ENCODE data around the gene HUWE1. TPM values are rescaled to one million over a fixed set of nuclear protein-coding genes. Genes with fewer than 3 reads are reported as not detected.

HUWE1 gene
- total and polyA plus RNA-seq, 2 of the 13 experiments (the other 11 are each of a cell fraction or from before 2014, with no cell fraction given): 63.2 to 68.1 TPM

DNA sequence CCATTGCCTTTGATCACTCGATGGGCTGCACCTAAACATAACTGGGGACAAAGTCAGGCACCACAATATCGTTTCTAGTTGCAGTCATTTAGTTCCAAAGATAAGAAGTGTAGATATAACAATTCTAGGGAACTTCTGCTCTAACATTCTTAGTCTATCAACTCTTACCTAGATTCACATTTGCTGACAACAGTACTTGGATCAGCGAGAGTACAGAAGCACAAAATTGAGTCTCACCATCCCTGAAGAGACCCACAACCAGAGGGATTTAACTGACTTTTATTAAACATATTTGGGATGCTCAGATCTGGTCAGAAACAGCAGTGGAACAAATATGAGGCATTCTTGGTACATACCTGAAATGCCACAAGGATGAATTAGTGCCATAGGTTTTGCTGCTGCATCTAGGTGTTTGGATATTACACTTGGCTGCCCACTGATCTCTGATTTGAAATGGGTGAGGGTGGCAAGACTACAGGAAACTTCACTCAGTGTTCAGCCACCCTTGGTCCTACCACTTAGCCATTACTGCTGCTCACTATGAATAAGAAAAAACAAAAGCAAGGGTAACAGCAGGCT, 28.9 kb upstream of the HUWE1 start (continued):
- TF ChIP-seq, protein P1, sequence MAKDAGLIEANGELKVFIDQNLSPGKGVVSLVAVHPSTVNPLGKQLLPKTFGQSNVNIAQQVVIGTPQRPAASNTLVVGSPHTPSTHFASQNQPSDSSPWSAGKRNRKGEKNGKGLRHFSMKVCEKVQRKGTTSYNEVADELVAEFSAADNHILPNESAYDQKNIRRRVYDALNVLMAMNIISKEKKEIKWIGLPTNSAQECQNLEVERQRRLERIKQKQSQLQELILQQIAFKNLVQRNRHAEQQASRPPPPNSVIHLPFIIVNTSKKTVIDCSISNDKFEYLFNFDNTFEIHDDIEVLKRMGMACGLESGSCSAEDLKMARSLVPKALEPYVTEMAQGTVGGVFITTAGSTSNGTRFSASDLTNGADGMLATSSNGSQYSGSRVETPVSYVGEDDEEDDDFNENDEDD (CRISPR knock-in tag; IDR thresholded peaks at IDR 0.05; ENCODE audit: borderline replicate concordance): no peak
- TF ChIP-seq ZNF446 (CRISPR knock-in tag; IDR thresholded peaks at IDR 0.05) (no peak), ZNF678 (CRISPR knock-in tag; IDR thresholded peaks at IDR 0.05) (no peak), PLRG1 (conservative IDR thresholded peaks at IDR 0.05) (no peak), KDM4B (CRISPR knock-in tag; IDR thresholded peaks at IDR 0.05) (no peak)
- TF ChIP-seq, protein P2, sequence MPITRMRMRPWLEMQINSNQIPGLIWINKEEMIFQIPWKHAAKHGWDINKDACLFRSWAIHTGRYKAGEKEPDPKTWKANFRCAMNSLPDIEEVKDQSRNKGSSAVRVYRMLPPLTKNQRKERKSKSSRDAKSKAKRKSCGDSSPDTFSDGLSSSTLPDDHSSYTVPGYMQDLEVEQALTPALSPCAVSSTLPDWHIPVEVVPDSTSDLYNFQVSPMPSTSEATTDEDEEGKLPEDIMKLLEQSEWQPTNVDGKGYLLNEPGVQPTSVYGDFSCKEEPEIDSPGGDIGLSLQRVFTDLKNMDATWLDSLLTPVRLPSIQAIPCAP (CRISPR knock-in tag; IDR thresholded peaks at IDR 0.05; ENCODE audit: low read depth): no peak
- TF ChIP-seq, protein P3, sequence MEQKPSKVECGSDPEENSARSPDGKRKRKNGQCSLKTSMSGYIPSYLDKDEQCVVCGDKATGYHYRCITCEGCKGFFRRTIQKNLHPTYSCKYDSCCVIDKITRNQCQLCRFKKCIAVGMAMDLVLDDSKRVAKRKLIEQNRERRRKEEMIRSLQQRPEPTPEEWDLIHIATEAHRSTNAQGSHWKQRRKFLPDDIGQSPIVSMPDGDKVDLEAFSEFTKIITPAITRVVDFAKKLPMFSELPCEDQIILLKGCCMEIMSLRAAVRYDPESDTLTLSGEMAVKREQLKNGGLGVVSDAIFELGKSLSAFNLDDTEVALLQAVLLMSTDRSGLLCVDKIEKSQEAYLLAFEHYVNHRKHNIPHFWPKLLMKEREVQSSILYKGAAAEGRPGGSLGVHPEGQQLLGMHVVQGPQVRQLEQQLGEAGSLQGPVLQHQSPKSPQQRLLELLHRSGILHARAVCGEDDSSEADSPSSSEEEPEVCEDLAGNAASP (CRISPR knock-in tag; IDR thresholded peaks at IDR 0.05; ENCODE audit: borderline replicate concordance): no peak

DNA sequence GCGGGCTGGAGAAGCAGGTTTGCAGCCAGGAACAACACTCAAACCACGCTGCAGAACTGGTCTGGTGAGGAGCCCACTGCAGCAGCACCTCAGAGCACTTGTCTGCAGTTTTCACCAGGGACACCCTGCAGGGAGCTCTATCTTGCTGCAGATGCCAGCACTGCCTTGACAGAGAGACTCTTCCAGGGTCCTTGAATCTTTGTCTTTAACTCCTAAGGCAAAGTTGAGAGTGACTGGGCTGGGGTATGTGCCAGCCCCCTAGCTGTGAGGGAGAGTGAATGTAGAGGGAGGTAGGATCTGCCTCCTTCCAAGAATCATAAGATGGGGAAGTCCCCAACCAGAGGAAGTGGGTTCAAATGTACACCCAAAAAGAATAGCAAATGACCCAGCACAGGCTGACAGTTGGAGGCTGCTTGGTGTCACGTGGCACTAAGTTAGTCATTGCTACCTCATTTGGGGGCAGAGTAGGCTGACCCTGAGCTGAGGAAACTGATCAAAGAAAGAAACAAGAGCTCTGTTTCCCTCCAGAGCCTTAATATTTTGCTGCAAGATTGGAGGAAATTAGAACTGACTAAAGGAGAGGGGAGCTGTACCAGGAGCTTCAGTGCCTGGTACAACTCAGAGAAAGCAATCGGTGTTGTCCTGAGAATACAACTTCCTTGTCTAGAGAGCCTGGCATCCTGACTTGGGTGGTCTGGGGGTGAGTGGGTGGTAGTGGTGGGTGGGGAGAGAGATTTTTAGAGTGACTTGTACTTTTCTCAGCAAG, 28.2 kb upstream of the HUWE1 start:
- Histone ChIP-seq H2AFZ (ENCODE audit: low read length) (no peak overlapping the region), H4K20me1 (ENCODE audit: insufficient read depth, low read length) (no peaks in the 10 kb centered on the region), H3K27ac (ENCODE audit: extremely low read length, insufficient read depth, low read length) (no peak overlapping the region), H3K4me1 (ENCODE audit: insufficient read depth, low read length) (no peaks in the 10 kb centered on the region), H3K9me3 (ENCODE audit: low read length) (no peaks in the 10 kb centered on the region), H3K4me3 (replicated peaks in 1 of 3; ENCODE audit: insufficient read depth in 1 of 3, low read depth in 2 of 3, low read length in 3 of 3) (no peak overlapping the region), H3K9ac (ENCODE audit: insufficient read depth, low read depth, low read length) (no peak overlapping the region), H3K4me2 (ENCODE audit: low read depth, low read length) (no peak overlapping the region), H3K79me2 (ENCODE audit: insufficient read depth, low read length) (no peaks in the 10 kb centered on the region), H3K27me3 (ENCODE audit: control insufficient read depth in 1 of 2, insufficient read depth in 2 of 2, low read length in 2 of 2) (no peaks in the 10 kb centered on the region), H3K36me3 (replicated peaks in 1 of 2; ENCODE audit: control insufficient read depth in 1 of 2, insufficient read depth in 2 of 2, low read length in 2 of 2) (no peaks in the 10 kb centered on the region)
- TF ChIP-seq ZFP62 (CRISPR knock-in tag; IDR thresholded peaks at IDR 0.05): no peak
- TF ChIP-seq TBX2 (CRISPR knock-in tag; IDR thresholded peaks at IDR 0.05; ENCODE audit: borderline replicate concordance): no peak
- no peak for TF ChIP-seq ZEB1 (IDR thresholded peaks at IDR 0.05; ENCODE audit: insufficient replicate concordance, low read depth)
- TF ChIP-seq HMGA1 (CRISPR knock-in tag; conservative IDR thresholded peaks at IDR 0.05): no peak
- no peak for TF ChIP-seq EP300 (IDR thresholded peaks at IDR 0.05; ENCODE audit: low read depth in 2 of 2, low read length in 2 of 2)
- no peak for TF ChIP-seq EP300 (CRISPR knock-in tag; IDR thresholded peaks at IDR 0.05; ENCODE audit: borderline replicate concordance)
- TF ChIP-seq ZNF605 (CRISPR knock-in tag; IDR thresholded peaks at IDR 0.05): no peak
- TF ChIP-seq FOXO1 (CRISPR knock-in tag; IDR thresholded peaks at IDR 0.05): no peak
- TF ChIP-seq SYNCRIP (IDR thresholded peaks at IDR 0.05; ENCODE audit: insufficient read depth, low read depth, low read length): no peak
- BruUV-seq (replicated peaks): no TSS peak
- 36% methylated on average over 3 of the region's 4 CpGs for WGBS (ENCODE audit: low lambda C conversion rate)
- in situ Hi-C loops (cut with HindIII; ENCODE audit: extremely low pct_ligation_motif_present, low pct_unique_long_range_greater_than_20kb) (no loop called here), intact Hi-C loops (cut with micrococcal nuclease; ENCODE audit: unreplicated experiment) (no loop called here)
- no peak for FAIRE-seq
- ATAC-seq: no peak
- no peak for DNase-seq (ENCODE audit: low spot score)
- POLR2A ChIA-PET: no interaction called here
- CTCF ChIA-PET (ENCODE audit: low intra/inter-chr PET ratio, low total read pairs): no interaction called here
